Endometrial microvascular endothelial cells (primary cell): Measurements from ENCODE around the gene ZNF714. TPM values are rescaled to one million over a fixed set of nuclear protein-coding genes. Genes with fewer than 3 reads are reported as not detected.

Experiments
- total RNA-seq: library from RNA; depleted of rRNA; stranded (reverse); fragments of >200 nt; gene quantifications from one replicate; pipeline ENCODE4 v1.2.3, GENCODE V29; 2015; ENCODE audit errors: inconsistent ontology term

Gene ZNF714
- total RNA-seq, 1 donor from 2014 or later, result 13.2 TPM

Other genes starting within 250 kb of the ZNF714 start
- gene ZNF85, start 159.0 kb upstream of the ZNF714 start, total RNA-seq, result 4.6 TPM
- gene ZNF430, start 61.5 kb upstream of the ZNF714 start, total RNA-seq, result 8.7 TPM
- gene ZNF431, start 59.8 kb downstream of the ZNF714 start, total RNA-seq, result 9.3 TPM
- gene ZNF708, start 247.2 kb downstream of the ZNF714 start, total RNA-seq, result 1.4 TPM